MM.1S (cell line): ENCODE data around the gene PSMA5.

Source experiments
- EZH2 ChIP-seq: fragments of 300-600 bp; sonication (generic); optimal IDR thresholded peaks from 2 replicates; pipeline ENCODE3; 2017; ENCODE audit warnings: low read depth, mild to moderate bottlenecking, antibody characterized with exemption, low read length, mixed read lengths
- EZH2phosphoT487 ChIP-seq: fragments of 300-600 bp; sonication (generic); IDR thresholded peaks from 2 replicates; pipeline ENCODE4 v1.6.1; 2018; ENCODE audit warnings: antibody characterized with exemption, low read length
- TF ChIP-seq, protein P1 (sequence below): fragments of 300-600 bp; sonication (generic); IDR thresholded peaks from 2 replicates; pipeline ENCODE4 v1.5.1; 2016; ENCODE audit warnings: antibody characterized with exemption, low read length, mixed read lengths

DNA sequence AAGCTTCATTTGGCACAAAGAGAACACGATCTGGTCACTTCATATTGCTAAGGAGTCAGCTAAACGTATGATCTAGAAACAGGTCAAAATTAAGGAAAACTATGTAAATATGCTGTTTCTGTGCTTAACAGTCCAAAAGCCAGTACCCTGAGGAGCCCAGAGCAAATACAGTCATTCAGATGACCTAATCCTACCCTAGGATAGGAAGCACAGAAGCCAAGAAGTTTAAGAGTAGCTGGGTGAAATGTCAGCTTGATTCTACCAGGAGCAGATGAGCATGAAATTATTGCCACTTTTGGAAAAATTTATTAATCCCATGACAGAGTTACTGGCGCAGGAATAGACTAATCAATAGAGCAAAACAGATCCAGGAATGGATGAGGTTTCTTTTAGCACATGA is 46.8 kb downstream of the PSMA5 start:
- TF ChIP-seq, protein P1, sequence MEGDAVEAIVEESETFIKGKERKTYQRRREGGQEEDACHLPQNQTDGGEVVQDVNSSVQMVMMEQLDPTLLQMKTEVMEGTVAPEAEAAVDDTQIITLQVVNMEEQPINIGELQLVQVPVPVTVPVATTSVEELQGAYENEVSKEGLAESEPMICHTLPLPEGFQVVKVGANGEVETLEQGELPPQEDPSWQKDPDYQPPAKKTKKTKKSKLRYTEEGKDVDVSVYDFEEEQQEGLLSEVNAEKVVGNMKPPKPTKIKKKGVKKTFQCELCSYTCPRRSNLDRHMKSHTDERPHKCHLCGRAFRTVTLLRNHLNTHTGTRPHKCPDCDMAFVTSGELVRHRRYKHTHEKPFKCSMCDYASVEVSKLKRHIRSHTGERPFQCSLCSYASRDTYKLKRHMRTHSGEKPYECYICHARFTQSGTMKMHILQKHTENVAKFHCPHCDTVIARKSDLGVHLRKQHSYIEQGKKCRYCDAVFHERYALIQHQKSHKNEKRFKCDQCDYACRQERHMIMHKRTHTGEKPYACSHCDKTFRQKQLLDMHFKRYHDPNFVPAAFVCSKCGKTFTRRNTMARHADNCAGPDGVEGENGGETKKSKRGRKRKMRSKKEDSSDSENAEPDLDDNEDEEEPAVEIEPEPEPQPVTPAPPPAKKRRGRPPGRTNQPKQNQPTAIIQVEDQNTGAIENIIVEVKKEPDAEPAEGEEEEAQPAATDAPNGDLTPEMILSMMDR, result no peak
- no peak for TF ChIP-seq EZH2
- TF ChIP-seq EZH2phosphoT487, result no peak
